T follicular helper cell (primary cell): ENCODE measurements around the gene FOXE1.

Experiments
- DNase-seq: peaks from one replicate; pipeline ENCODE4 v3.0.0-alpha.2; 2020; ENCODE audit warnings: low read depth
- total RNA-seq, 2 experiments: gene quantifications; one replicate each; lab custom pipeline; 2026; lab: John Stamatoyannopoulos, UW

FOXE1 gene
- 0.04 to 0.12 reads per million in 2 experiments for total RNA-seq

GRCh38 chr9:97853056-97853843 lies at the start of gene FOXE1:
TSS of gene FOXE1 (plus strand) at chr9:97853226. CDS start at chr9:97853915, 689 bp downstream.
- no peak for DNase-seq

GRCh38 chr9:97804059-97804365 lies 49.0 kb upstream of the FOXE1 start:
- DNase-seq, result no peak

GRCh38 chr9:97806721-97807120 lies 46.3 kb upstream of the FOXE1 start:
- no peak for DNase-seq

- no peak for DNase-seq
These were observed 45.3 kb upstream of the FOXE1 start for GRCh38 chr9:97807681-97808080.

GRCh38 chr9:97808415-97808814 lies 44.6 kb upstream of the FOXE1 start:
- no peak for DNase-seq

GRCh38 chr9:97808972-97809371 lies 44.1 kb upstream of the FOXE1 start:
- no peak for DNase-seq

GRCh38 chr9:97809666-97810344 lies 43.2 kb upstream of the FOXE1 start:
- DNase-seq, result no peak

- DNase-seq, result no peak
These were observed 41.3 kb upstream of the FOXE1 start for GRCh38 chr9:97811533-97812246.

- no peak for DNase-seq
These were observed 40.8 kb upstream of the FOXE1 start for GRCh38 chr9:97812247-97812543.

GRCh38 chr9:97813072-97813471 lies 40.0 kb upstream of the FOXE1 start:
- DNase-seq, result no peak

GRCh38 chr9:97819735-97820134 lies 33.3 kb upstream of the FOXE1 start:
- DNase-seq, result no peak

GRCh38 chr9:97820373-97820772 lies 32.7 kb upstream of the FOXE1 start:
- DNase-seq, result no peak

- no peak for DNase-seq
These were observed 21.9 kb upstream of the FOXE1 start for GRCh38 chr9:97830884-97831829.

GRCh38 chr9:97831843-97832636 lies 21.0 kb upstream of the FOXE1 start:
- DNase-seq, result no peak

- DNase-seq, result no peak
These were observed 12.5 kb upstream of the FOXE1 start for GRCh38 chr9:97840521-97840920.

GRCh38 chr9:97842960-97843359 lies 10.1 kb upstream of the FOXE1 start:
- DNase-seq, result no peak

GRCh38 chr9:97845130-97845529 lies 7.9 kb upstream of the FOXE1 start:
- DNase-seq, result no peak

GRCh38 chr9:97845763-97846162 lies 7.3 kb upstream of the FOXE1 start:
- no peak for DNase-seq

GRCh38 chr9:97846347-97846746 lies 6.7 kb upstream of the FOXE1 start:
- no peak for DNase-seq

GRCh38 chr9:97847474-97848214 lies 5.4 kb upstream of the FOXE1 start:
- DNase-seq, result no peak

- DNase-seq, result no peak
These were observed 4.9 kb upstream of the FOXE1 start for GRCh38 chr9:97848215-97848479.
